Activated T-cell treated with anti-CD3 and anti-CD28 coated beads, Interleukin-2, amount 50 U/mL, for 4 hours (primary cell): ENCODE data around the gene OR8H1. TPM values are rescaled to one million over a fixed set of nuclear protein-coding genes. Genes with fewer than 3 reads are reported as not detected.

ENCODE experiments used
- ATAC-seq, 2 donors: fragments of 200-7000 bp; cut with Tn5 transposase; one replicate each; pipeline ENCODE4 v1.10.0; 2021
- DNase-seq: peaks from one replicate; pipeline ENCODE4 v3.0.0-alpha.2; 2020
- H3K27me3 Mint-ChIP-seq: one replicate; pipeline ENCODE4 v1.8.0; 2021; ENCODE audit warnings: low read depth, mixed read lengths
- H3K36me3 Mint-ChIP-seq: one replicate; pipeline ENCODE4 v1.8.0; 2022; ENCODE audit warnings: mixed read lengths; ENCODE audit not compliant: insufficient read depth
- H3K4me1 Mint-ChIP-seq: one replicate; pipeline ENCODE4 v1.8.0; 2021; ENCODE audit warnings: low read depth, mixed read lengths
- H3K4me3 Mint-ChIP-seq: one replicate; pipeline ENCODE4 v1.8.0; 2021; ENCODE audit warnings: mild to moderate bottlenecking, moderate library complexity, mixed read lengths
- H3K9me3 Mint-ChIP-seq: one replicate; pipeline ENCODE4 v1.8.0; 2021; ENCODE audit warnings: mixed read lengths
- total RNA-seq, 3 donors: library from RNA; stranded (reverse); gene quantifications; one replicate each; pipeline ENCODE4 v1.2.1, GENCODE V29; 2021

OR8H1 gene
- not detected for total RNA-seq

- ATAC-seq (no peak), DNase-seq (no peak)
- peaks cover 22% of the 10 kb centered on the region for H3K9me3 Mint-ChIP-seq
- no peaks in the 10 kb centered on the region for H3K4me1 Mint-ChIP-seq
- H3K36me3 Mint-ChIP-seq = no peaks in the 10 kb centered on the region
- no peak within 1 kb of the TSS for H3K4me3 Mint-ChIP-seq
- H3K27me3 Mint-ChIP-seq = no peaks in the 10 kb centered on the region
Measured at GRCh38 chr11:56292154-56292553, at the start of gene OR8H1. Gene OR8H1 (minus strand): TSS chr11:56292254. CDS start chr11:56291062, 1,192 bp downstream.

DNA sequence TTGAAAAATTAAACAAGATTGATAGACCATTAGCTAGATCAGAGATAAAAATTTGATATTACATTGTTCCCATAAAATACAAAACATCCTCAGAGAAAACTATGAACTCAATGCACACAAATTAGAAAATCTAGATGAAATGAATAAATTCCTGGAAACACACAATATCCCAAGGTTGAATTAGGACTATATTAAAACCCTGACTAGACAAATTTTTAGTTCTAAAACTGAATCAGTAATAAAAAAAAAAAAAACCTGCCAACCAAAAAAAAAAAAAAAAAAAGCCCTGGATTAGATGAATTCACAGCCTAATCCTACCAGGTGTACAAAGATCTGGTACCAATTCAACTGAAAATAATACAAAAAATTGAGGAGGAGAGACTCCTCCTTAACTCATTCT lies 48.2 kb upstream of the OR8H1 start:
- Mint-ChIP-seq H3K36me3 (no peaks in the 10 kb centered on the region), H3K4me3 (no peak overlapping the region), H3K9me3 (peaks cover 16% of the 10 kb centered on the region), H3K27me3 (no peaks in the 10 kb centered on the region), H3K4me1 (no peaks in the 10 kb centered on the region)
- DNase-seq (no peak), ATAC-seq (no peak)

DNA sequence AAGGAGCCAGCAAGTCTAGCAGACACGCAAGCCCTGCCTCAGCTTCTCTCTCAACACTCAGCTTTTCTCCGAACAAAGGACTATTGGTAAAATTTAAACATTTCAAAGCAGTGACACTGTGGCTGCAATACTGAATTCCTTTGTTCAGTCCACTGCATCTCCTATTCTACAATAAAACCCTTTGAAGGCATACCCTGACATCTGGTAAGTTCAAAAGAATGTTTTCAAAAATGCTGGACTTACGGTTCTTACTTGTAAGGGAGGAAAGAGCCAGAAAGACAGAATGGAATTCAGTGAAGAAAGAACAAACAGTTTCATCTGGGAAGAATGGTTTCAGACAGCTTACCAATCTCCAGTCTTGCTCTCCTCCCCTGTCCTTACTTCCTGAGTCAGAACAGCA lies 41.1 kb upstream of the OR8H1 start:
- Mint-ChIP-seq H3K4me3 (no peak overlapping the region), H3K4me1 (no peaks in the 10 kb centered on the region), H3K9me3 (peaks cover 4% of the 10 kb centered on the region), H3K27me3 (no peaks in the 10 kb centered on the region), H3K36me3 (no peaks in the 10 kb centered on the region)
- no peak for ATAC-seq
- no peak for DNase-seq

- DNase-seq (no peak), ATAC-seq (no peak)
- Mint-ChIP-seq H3K9me3 (peaks cover 4% of the 10 kb centered on the region), H3K27me3 (no peaks in the 10 kb centered on the region), H3K4me1 (no peaks in the 10 kb centered on the region), H3K36me3 (no peaks in the 10 kb centered on the region), H3K4me3 (no peak overlapping the region)
Measured at GRCh38 chr11:56331861-56332491, 39.9 kb upstream of the OR8H1 start.

- Mint-ChIP-seq H3K9me3 (peaks cover 17% of the 10 kb centered on the region), H3K27me3 (no peaks in the 10 kb centered on the region), H3K4me3 (no peak within 1 kb of the TSS), H3K4me1 (no peaks in the 10 kb centered on the region), H3K36me3 (no peaks in the 10 kb centered on the region)
- DNase-seq (no peak), ATAC-seq (no peak)
Measured at GRCh38 chr11:56314844-56315243, 22.8 kb upstream of the OR8H1 start, which contains the start of gene OR8K3. Gene OR8K3 (plus strand): TSS chr11:56315144. CDS start chr11:56318307, 3,163 bp downstream.

GRCh38 chr11:56307836-56308235 lies 15.8 kb upstream of the OR8H1 start:
- no peaks in the 10 kb centered on the region for H3K4me1 Mint-ChIP-seq
- no peak overlapping the region for H3K4me3 Mint-ChIP-seq
- H3K9me3 Mint-ChIP-seq = peaks cover 29% of the 10 kb centered on the region
- DNase-seq (no peak), ATAC-seq (no peak)
- H3K36me3 Mint-ChIP-seq = no peaks in the 10 kb centered on the region
- H3K27me3 Mint-ChIP-seq = no peaks in the 10 kb centered on the region

GRCh38 chr11:56296898-56297297 lies 4.8 kb upstream of the OR8H1 start:
- Mint-ChIP-seq H3K4me1 (no peaks in the 10 kb centered on the region), H3K36me3 (no peaks in the 10 kb centered on the region), H3K27me3 (no peaks in the 10 kb centered on the region), H3K9me3 (peaks cover 19% of the 10 kb centered on the region), H3K4me3 (no peak overlapping the region)
- ATAC-seq (no peak), DNase-seq (no peak)

DNA sequence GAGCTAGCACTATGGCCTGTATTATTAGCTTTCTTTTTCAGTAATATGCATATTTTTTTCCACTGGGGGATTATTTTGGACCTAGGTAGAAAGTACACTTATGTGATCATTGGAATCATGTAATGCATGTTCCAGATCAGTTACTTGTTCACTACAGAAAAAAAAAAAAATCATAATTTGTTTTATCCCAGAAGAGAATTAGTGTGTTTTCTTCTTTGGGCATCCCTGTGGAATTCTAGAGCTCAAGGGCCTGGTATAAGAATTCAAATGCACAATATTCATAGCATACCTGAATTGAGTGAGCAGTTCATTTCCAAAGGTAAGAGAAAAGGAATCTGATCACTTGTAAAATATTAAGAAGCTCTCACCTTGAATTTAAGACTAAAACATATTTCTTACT lies 18.2 kb downstream of the OR8H1 start, which contains the start of gene OR5T1:
Gene OR5T1, plus strand, starts transcription at position 301 of the 400 bp plus-strand sequence. CDS start 1,485 bp downstream, outside the sequence.
- ATAC-seq (no peak), DNase-seq (no peak)
- no peaks in the 10 kb centered on the region for H3K36me3 Mint-ChIP-seq
- no peaks in the 10 kb centered on the region for H3K4me1 Mint-ChIP-seq
- H3K4me3 Mint-ChIP-seq = no peak within 1 kb of the TSS
- H3K27me3 Mint-ChIP-seq = no peaks in the 10 kb centered on the region
- peaks cover 34% of the 10 kb centered on the region for H3K9me3 Mint-ChIP-seq

GRCh38 chr11:56271092-56271491 lies 21.0 kb downstream of the OR8H1 start:
- DNase-seq (no peak), ATAC-seq (no peak)
- H3K9me3 Mint-ChIP-seq = peaks cover 35% of the 10 kb centered on the region
- H3K4me1 Mint-ChIP-seq = no peaks in the 10 kb centered on the region
- H3K27me3 Mint-ChIP-seq = no peaks in the 10 kb centered on the region
- no peaks in the 10 kb centered on the region for H3K36me3 Mint-ChIP-seq
- no peak overlapping the region for H3K4me3 Mint-ChIP-seq

DNA sequence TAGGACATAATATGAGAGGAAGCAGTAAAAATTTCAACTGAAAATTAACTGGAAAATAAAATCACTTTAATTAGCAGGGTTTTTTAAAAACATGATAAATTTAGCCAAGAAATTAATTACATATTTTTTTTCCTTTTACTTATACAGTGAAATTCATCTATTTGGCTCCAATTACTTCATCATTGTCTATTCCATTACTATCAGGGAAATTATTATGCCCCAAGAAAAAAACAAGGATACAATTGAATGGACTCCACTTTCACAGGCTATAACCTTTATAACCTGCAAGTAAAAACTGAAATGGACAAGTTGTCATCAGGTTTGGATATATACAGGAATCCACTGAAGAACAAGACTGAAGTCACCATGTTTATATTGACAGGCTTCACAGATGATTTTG lies 40.1 kb downstream of the OR8H1 start, which contains the start of gene OR5T3:
Gene OR5T3, plus strand, starts transcription at position 301 of the 400 bp plus-strand sequence. Its CDS starts 0 bp downstream, at position 301.
- ATAC-seq = no peak
- H3K27me3 Mint-ChIP-seq = no peaks in the 10 kb centered on the region
- DNase-seq = no peak
- peaks cover 7% of the 10 kb centered on the region for H3K9me3 Mint-ChIP-seq
- no peaks in the 10 kb centered on the region for H3K4me1 Mint-ChIP-seq
- no peak within 1 kb of the TSS for H3K4me3 Mint-ChIP-seq
- H3K36me3 Mint-ChIP-seq = no peaks in the 10 kb centered on the region

Other genes starting within 250 kb of the OR8H1 start
- gene OR8I2, start 198.9 kb downstream of the OR8H1 start, total RNA-seq = not detected
- gene OR8H2, start 188.6 kb downstream of the OR8H1 start, total RNA-seq = not detected
- not detected for gene OR8H3, start 169.9 kb downstream of the OR8H1 start, total RNA-seq
- gene OR8J3, start 152.1 kb downstream of the OR8H1 start, total RNA-seq = not detected
- gene OR8K5, start 131.9 kb downstream of the OR8H1 start, total RNA-seq = not detected
- gene OR5J2, start 115.6 kb downstream of the OR8H1 start, total RNA-seq = not detected
- gene OR5T2, start 58.0 kb downstream of the OR8H1 start, total RNA-seq = not detected
- not detected for gene OR5T3, start 40.0 kb downstream of the OR8H1 start, total RNA-seq
- not detected for gene OR5T1, start 18.1 kb downstream of the OR8H1 start, total RNA-seq
- not detected for gene OR8K3, start 22.9 kb upstream of the OR8H1 start, total RNA-seq
- gene OR8K1, start 53.8 kb upstream of the OR8H1 start, total RNA-seq = not detected
- gene OR8J1, start 62.0 kb upstream of the OR8H1 start, total RNA-seq = not detected
- not detected for gene OR8U1, start 83.4 kb upstream of the OR8H1 start, total RNA-seq
- gene OR5AL1, start 120.4 kb upstream of the OR8H1 start, total RNA-seq = not detected
- not detected for gene OR5M3, start 181.1 kb upstream of the OR8H1 start, total RNA-seq
- gene OR5M8, start 199.1 kb upstream of the OR8H1 start, total RNA-seq = not detected